Measurements from ENCODE around the gene CCL11. TPM values are rescaled to one million over a fixed set of nuclear protein-coding genes. Genes with fewer than 3 reads are reported as not detected.
"Not testable (repeated sequence)": the region's sequence is repeated elsewhere in the genome, so short reads cannot be mapped to it uniquely, and the experiment has no call there.

The CCL11 gene
- total RNA-seq, 2 experiments from 2014 or later: not detected

- H3K27ac Mint-ChIP-seq: no peak overlapping the region
- DNase-seq (no peak), ATAC-seq (no peak)
- no peaks in the 10 kb centered on the region for H3K36me3 Mint-ChIP-seq
- no peaks in the 10 kb centered on the region for H3K9me3 Mint-ChIP-seq (ENCODE audit: low read depth)
- CTCF ChIA-PET: interaction anchor here (1.3 kb wide), 1 partner anchor 104 kb away, joined by 6 read pairs; no protein-coding TSS in a partner anchor
- no peak overlapping the region for H3K4me3 Mint-ChIP-seq
- peaks cover 30% of the 10 kb centered on the region for H3K4me1 Mint-ChIP-seq
- H3K27me3 Mint-ChIP-seq: peaks cover 36% of the 10 kb centered on the region
Observed at GRCh38 chr17:34305606-34306005, 20.1 kb downstream of the CCL11 start.

- CTCF ChIA-PET: interaction anchor here (1.3 kb wide), 1 partner anchor 105 kb away, joined by 6 read pairs; no protein-coding TSS in a partner anchor
- no peak for ATAC-seq
- H3K9me3 Mint-ChIP-seq (ENCODE audit: low read depth): no peaks in the 10 kb centered on the region
Observed at GRCh38 chr17:34306466-34306865, 20.9 kb downstream of the CCL11 start.

GRCh38 chr17:34307110-34307509, 21.6 kb downstream of the CCL11 start:
- Mint-ChIP-seq H3K27me3 (peaks cover 37% of the 10 kb centered on the region), H3K4me1 (peaks cover 18% of the 10 kb centered on the region), H3K4me3 (no peak overlapping the region), H3K27ac (no peak overlapping the region), H3K36me3 (no peaks in the 10 kb centered on the region), H3K9me3 (ENCODE audit: low read depth) (no peaks in the 10 kb centered on the region)
- DNase-seq: no peak
- CTCF ChIA-PET: interaction anchor here (1.3 kb wide), 1 partner anchor 106 kb away, joined by 6 read pairs; no protein-coding TSS in a partner anchor
- ATAC-seq: no peak

More at GRCh38 chr17:34306466-34306865, 20.9 kb downstream of the CCL11 start:
- Mint-ChIP-seq H3K4me3 (no peak overlapping the region), H3K27me3 (peaks cover 41% of the 10 kb centered on the region), H3K4me1 (peaks cover 23% of the 10 kb centered on the region), H3K36me3 (no peaks in the 10 kb centered on the region), H3K27ac (no peak overlapping the region)
- DNase-seq: no peak

- Mint-ChIP-seq H3K4me1 (peaks cover 13% of the 10 kb centered on the region), H3K9me3 (ENCODE audit: low read depth) (no peaks in the 10 kb centered on the region), H3K36me3 (no peaks in the 10 kb centered on the region), H3K4me3 (no peak overlapping the region), H3K27me3 (peaks cover 43% of the 10 kb centered on the region), H3K27ac (no peak overlapping the region)
- ATAC-seq (no peak), DNase-seq (no peak)
- CTCF ChIA-PET: interaction anchor here (1.4 kb wide), 1 partner anchor 53 kb away, joined by 5 read pairs; no protein-coding TSS in a partner anchor
Observed at GRCh38 chr17:34308371-34308770, 22.8 kb downstream of the CCL11 start.

GRCh38 chr17:34311291-34311690, 25.7 kb downstream of the CCL11 start:
- Mint-ChIP-seq H3K27me3 (peaks cover 62% of the 10 kb centered on the region), H3K9me3 (ENCODE audit: low read depth) (no peaks in the 10 kb centered on the region), H3K4me1 (peaks cover 11% of the 10 kb centered on the region), H3K4me3 (no peak overlapping the region), H3K36me3 (no peaks in the 10 kb centered on the region), H3K27ac (no peak overlapping the region)
- DNase-seq: no peak
- CTCF ChIA-PET: no interaction called here
- no peak for ATAC-seq

- ATAC-seq (no peak), DNase-seq (no peak)
- H3K9me3 Mint-ChIP-seq (ENCODE audit: low read depth): no peaks in the 10 kb centered on the region
- peaks cover 7% of the 10 kb centered on the region for H3K4me1 Mint-ChIP-seq
- H3K27me3 Mint-ChIP-seq: peaks cover 66% of the 10 kb centered on the region
- H3K27ac Mint-ChIP-seq: no peak overlapping the region
- H3K4me3 Mint-ChIP-seq: no peak overlapping the region
- CTCF ChIA-PET: no interaction called here
- H3K36me3 Mint-ChIP-seq: no peaks in the 10 kb centered on the region
Observed at GRCh38 chr17:34312080-34312479, 26.5 kb downstream of the CCL11 start.

GRCh38 chr17:34313164-34313563, 27.6 kb downstream of the CCL11 start:
- H3K27ac Mint-ChIP-seq: no peak overlapping the region
- H3K27me3 Mint-ChIP-seq: peaks cover 59% of the 10 kb centered on the region
- no peak overlapping the region for H3K4me3 Mint-ChIP-seq
- no peaks in the 10 kb centered on the region for H3K36me3 Mint-ChIP-seq
- no peak for DNase-seq
- CTCF ChIA-PET: no interaction called here
- H3K4me1 Mint-ChIP-seq: no peaks in the 10 kb centered on the region
- ATAC-seq: no peak
- H3K9me3 Mint-ChIP-seq (ENCODE audit: low read depth): no peaks in the 10 kb centered on the region

GRCh38 chr17:34314279-34314678, 28.7 kb downstream of the CCL11 start:
- H3K9me3 Mint-ChIP-seq (ENCODE audit: low read depth): no peaks in the 10 kb centered on the region
- DNase-seq: no peak
- H3K4me1 Mint-ChIP-seq: no peaks in the 10 kb centered on the region
- peaks cover 56% of the 10 kb centered on the region for H3K27me3 Mint-ChIP-seq
- no peak overlapping the region for H3K4me3 Mint-ChIP-seq
- CTCF ChIA-PET: no interaction called here
- no peak for ATAC-seq
- no peak overlapping the region for H3K27ac Mint-ChIP-seq
- H3K36me3 Mint-ChIP-seq: no peaks in the 10 kb centered on the region

GRCh38 chr17:34318474-34318873, 32.9 kb downstream of the CCL11 start:
- Mint-ChIP-seq H3K9me3 (ENCODE audit: low read depth) (no peaks in the 10 kb centered on the region), H3K27ac (no peak overlapping the region), H3K4me1 (no peaks in the 10 kb centered on the region), H3K36me3 (no peaks in the 10 kb centered on the region), H3K4me3 (no peak overlapping the region), H3K27me3 (peaks cover 48% of the 10 kb centered on the region)
- CTCF ChIA-PET: interaction anchor here (1.1 to 5.5 kb wide), 2 partner anchors 43 to 80 kb away, joined by 3 to 21 read pairs; partner anchors contain the start of gene CCL1
- ATAC-seq (no peak), DNase-seq (no peak)

- CTCF ChIA-PET: interaction anchor here (1.1 to 5.5 kb wide), 2 partner anchors 43 to 80 kb away, joined by 3 to 21 read pairs; partner anchors contain the start of gene CCL1
- Mint-ChIP-seq H3K4me1 (no peaks in the 10 kb centered on the region), H3K4me3 (no peak within 1 kb of the TSS), H3K9me3 (ENCODE audit: low read depth) (no peaks in the 10 kb centered on the region), H3K36me3 (no peaks in the 10 kb centered on the region), H3K27ac (no peak within 1 kb of the TSS), H3K27me3 (peaks cover 48% of the 10 kb centered on the region)
- no peak for ATAC-seq
- DNase-seq: no peak
Observed at GRCh38 chr17:34319039-34319483, 33.5 kb downstream of the CCL11 start, which contains the start of gene CCL8. CCL8 (plus strand) TSS chr17:34319435; CDS start chr17:34319502, 67 bp downstream.

- Mint-ChIP-seq H3K27ac (no peak overlapping the region), H3K36me3 (no peaks in the 10 kb centered on the region), H3K27me3 (peaks cover 46% of the 10 kb centered on the region), H3K4me3 (no peak overlapping the region), H3K4me1 (no peaks in the 10 kb centered on the region), H3K9me3 (ENCODE audit: low read depth) (no peaks in the 10 kb centered on the region)
- DNase-seq (no peak), ATAC-seq (no peak)
- CTCF ChIA-PET: interaction anchor here (0.9 kb wide), 1 partner anchor 38 kb away, joined by 3 read pairs; no protein-coding TSS in a partner anchor
Observed at GRCh38 chr17:34321964-34322363, 36.4 kb downstream of the CCL11 start.

GRCh38 chr17:34327580-34327979, 42.0 kb downstream of the CCL11 start:
- peaks cover 75% of the 10 kb centered on the region for H3K27me3 Mint-ChIP-seq
- not testable (repeated sequence) for H3K4me1 Mint-ChIP-seq; ATAC-seq; H3K9me3 Mint-ChIP-seq (ENCODE audit: low read depth); H3K36me3 Mint-ChIP-seq; DNase-seq; H3K27ac Mint-ChIP-seq; H3K4me3 Mint-ChIP-seq
- CTCF ChIA-PET: interaction anchor here (1.0 to 1.4 kb wide), 2 partner anchors 9 to 34 kb away, joined by 3 read pairs; no protein-coding TSS in a partner anchor

- no peak overlapping the region for H3K27ac Mint-ChIP-seq
- no peaks in the 10 kb centered on the region for H3K36me3 Mint-ChIP-seq
- H3K4me1 Mint-ChIP-seq: no peaks in the 10 kb centered on the region
- H3K4me3 Mint-ChIP-seq: no peak overlapping the region
- CTCF ChIA-PET: no interaction called here
- no peak for DNase-seq
- peaks cover 72% of the 10 kb centered on the region for H3K27me3 Mint-ChIP-seq
- no peaks in the 10 kb centered on the region for H3K9me3 Mint-ChIP-seq (ENCODE audit: low read depth)
- ATAC-seq: no peak
Observed at GRCh38 chr17:34337701-34338100, 52.2 kb downstream of the CCL11 start.
